ENCODE results near the gene COBL. TPM values are rescaled to one million over a fixed set of nuclear protein-coding genes. Genes with fewer than 3 reads are reported as not detected.

Gene COBL
- total and polyA plus RNA-seq, 9 of the 15 experiments (the other 6 are each of a cell fraction or from before 2014, with no cell fraction given), result 0.01 to 2.4 (median 0.09) TPM; not detected in 3

- H4K20me1 ChIP-seq (replicated peaks; ENCODE audit: control insufficient read depth, insufficient read depth, low read length), result no peaks in the 10 kb centered on the region; the same call in 1 of the 2 replicates
These were observed 45.6 kb downstream of the COBL start for GRCh38 chr7:51270965-51271364.

More at GRCh38 chr7:51270965-51271364, 45.6 kb downstream of the COBL start:
- no peaks in the 10 kb centered on the region for H3K4me1 ChIP-seq (replicated peaks in 1 of 2; ENCODE audit: control insufficient read depth in 2 of 2, insufficient read depth in 2 of 2, low read length in 2 of 2)
- no peaks in the 10 kb centered on the region for H3K79me2 ChIP-seq (ENCODE audit: control insufficient read depth, insufficient read depth, low read length)
- CTCF ChIA-PET (ENCODE audit: low intra/inter-chr PET ratio), result no interaction called here
- TF ChIP-seq ZNF785 (CRISPR knock-in tag; IDR thresholded peaks at IDR 0.05) (no peak), PML (IDR thresholded peaks at IDR 0.05; ENCODE audit: low read length) (no peak), HCFC1 (IDR thresholded peaks at IDR 0.05; ENCODE audit: low read depth, low read length) (no peak), CSDE1 (IDR thresholded peaks at IDR 0.05) (no peak), RBM22 (IDR thresholded peaks at IDR 0.05; ENCODE audit: low read depth, low read length, poor library complexity, severe bottlenecking) (no peak), GMEB1 (CRISPR knock-in tag; IDR thresholded peaks at IDR 0.05) (no peak)
- FAIRE-seq (no peak), ATAC-seq (no peak), DNase-seq (ENCODE audit: extremely low read depth in 1 of 4, low spot score in 3 of 4) (no peak)
- no peak overlapping the region for H3K4me3 ChIP-seq
- H3K9me3 ChIP-seq (replicated peaks; ENCODE audit: control insufficient read depth, insufficient read depth, low read depth, low read length), result no peaks in the 10 kb centered on the region
- H3K4me2 ChIP-seq (ENCODE audit: insufficient read depth, low read length), result no peak overlapping the region
- in situ Hi-C loops (cut with MboI), result no loop called here
- no peaks in the 10 kb centered on the region for H3K36me3 ChIP-seq (ENCODE audit: control insufficient read depth, insufficient read depth, low read length)
- 3% methylated on average over 4 of the region's 5 CpGs for WGBS (ENCODE audit: insufficient coverage, low coverage, missing lambda C conversion rate)
- POLR2A ChIA-PET, result no interaction called here
- H3K9me1 ChIP-seq (ENCODE audit: control insufficient read depth, insufficient read depth, low read length), result no peaks in the 10 kb centered on the region
- no peak overlapping the region for H3K27ac ChIP-seq (ENCODE audit: extremely low read depth, low read depth, low read length)
- H2AFZ ChIP-seq (ENCODE audit: low read depth, low read length), result no peak overlapping the region
- peaks cover 22 to 45% of the 10 kb centered on the region in 2 experiments for H3K27me3 ChIP-seq (ENCODE audit: control insufficient read depth in 2 of 2, insufficient read depth in 2 of 2, low read length in 2 of 2)
- no peak overlapping the region for H3K9ac ChIP-seq (ENCODE audit: insufficient read depth in 1 of 2, low read depth in 2 of 2, low read length in 2 of 2)
- intact Hi-C loops (cut with micrococcal nuclease), result no loop called here
- BruUV-seq (replicated peaks), result no TSS peak
